UCSD-AML1 (cell line): ENCODE measurements around the gene FRMD1.

ENCODE experiments used
- DNase-seq: peaks from one replicate; lab custom pipeline; 2025; ENCODE audit not compliant: unreplicated experiment; lab: John Stamatoyannopoulos, UW

FRMD1 gene

DNA sequence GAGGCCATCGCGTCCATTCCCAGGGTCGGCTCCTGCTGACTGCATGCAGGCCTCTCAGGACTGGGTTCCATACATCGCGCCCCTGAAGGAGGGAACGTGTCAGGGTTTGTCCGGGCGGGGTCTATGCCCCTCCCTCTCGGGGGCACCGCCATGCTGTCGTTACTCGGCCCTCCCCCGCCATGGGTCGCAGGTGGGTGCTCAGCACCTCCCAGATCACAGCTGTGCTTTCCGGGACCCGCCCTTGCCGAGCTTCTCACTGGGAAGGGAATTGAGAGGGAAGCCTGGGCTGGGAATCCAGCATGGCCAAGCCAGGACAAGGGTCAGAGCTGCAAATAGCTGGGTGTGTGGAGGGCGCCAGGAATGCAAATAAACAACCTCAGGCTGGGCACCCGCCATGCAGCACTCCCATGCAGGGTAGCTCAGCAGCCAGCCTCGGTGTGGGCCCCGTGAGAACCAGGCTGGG is at the start of gene FRMD1:
Gene FRMD1 (minus strand): TSS at position 270 of the 463 bp plus-strand sequence. CDS start 118 bp downstream, at position 152.
- no peak for DNase-seq

GRCh38 chr6:168128006-168128630 is 49.1 kb upstream of the FRMD1 start:
- DNase-seq, result no peak

GRCh38 chr6:168127384-168127868 is 48.4 kb upstream of the FRMD1 start:
- DNase-seq, result no peak

GRCh38 chr6:168126566-168127383 is 47.8 kb upstream of the FRMD1 start:
- DNase-seq, result no peak

GRCh38 chr6:168125429-168126001 is 46.5 kb upstream of the FRMD1 start:
- no peak for DNase-seq

DNA sequence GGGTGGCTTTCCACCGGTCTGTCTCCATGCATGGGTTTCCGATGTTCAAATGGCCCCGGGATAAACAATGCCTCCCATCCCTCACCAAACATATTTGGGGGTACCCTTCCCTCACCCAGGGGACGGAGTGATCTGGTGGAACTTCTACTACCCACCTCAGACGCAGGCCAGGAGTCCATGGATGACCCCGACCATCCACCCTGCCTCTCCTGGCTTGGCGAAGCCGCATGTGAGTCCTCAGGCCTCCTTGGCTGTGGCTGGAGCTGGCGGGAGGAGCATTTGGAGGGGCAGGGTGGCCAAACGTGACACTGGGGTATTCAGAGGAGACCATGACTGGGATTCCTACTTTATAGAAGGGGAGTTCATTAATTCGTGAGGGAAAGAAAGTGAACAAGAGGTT is 45.9 kb upstream of the FRMD1 start:
- DNase-seq, result no peak

GRCh38 chr6:168124158-168124557 is 45.1 kb upstream of the FRMD1 start:
- DNase-seq, result no peak

DNA sequence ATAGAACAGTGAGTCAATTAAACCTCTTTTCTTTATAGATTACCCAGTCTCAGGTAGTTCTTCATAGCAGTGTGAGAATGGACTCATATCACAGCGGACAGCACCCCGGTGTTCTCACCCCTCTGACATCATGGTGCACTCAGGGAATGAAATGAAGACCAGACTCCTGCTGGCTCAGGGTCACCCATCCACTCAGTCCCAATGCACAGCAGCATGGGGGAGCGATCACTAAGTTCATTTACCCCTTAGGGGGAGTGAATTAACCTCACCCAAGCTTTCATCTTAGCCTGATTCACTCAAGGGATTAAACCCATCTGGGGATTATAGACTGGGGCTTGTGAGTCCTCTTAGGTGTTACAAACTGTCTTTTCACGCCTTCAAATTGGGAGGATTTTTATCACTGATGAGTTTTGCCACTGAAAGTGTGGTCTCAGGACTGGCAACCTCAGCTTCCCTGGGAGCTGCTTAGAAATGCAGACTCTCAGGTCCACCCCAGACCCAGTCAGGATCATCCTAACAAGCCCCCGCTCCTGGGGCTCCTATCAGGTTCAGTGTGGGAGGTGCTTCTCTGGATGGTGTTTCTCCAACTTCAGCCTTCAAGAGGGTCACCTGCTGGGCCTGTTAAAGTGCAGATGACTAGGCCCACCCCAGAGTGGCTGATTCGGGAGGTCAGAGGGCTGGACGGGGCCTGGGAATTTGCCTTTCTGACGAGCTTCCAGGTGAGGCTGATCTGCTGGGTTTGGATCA is 44.3 kb upstream of the FRMD1 start:
- DNase-seq, result no peak

DNA sequence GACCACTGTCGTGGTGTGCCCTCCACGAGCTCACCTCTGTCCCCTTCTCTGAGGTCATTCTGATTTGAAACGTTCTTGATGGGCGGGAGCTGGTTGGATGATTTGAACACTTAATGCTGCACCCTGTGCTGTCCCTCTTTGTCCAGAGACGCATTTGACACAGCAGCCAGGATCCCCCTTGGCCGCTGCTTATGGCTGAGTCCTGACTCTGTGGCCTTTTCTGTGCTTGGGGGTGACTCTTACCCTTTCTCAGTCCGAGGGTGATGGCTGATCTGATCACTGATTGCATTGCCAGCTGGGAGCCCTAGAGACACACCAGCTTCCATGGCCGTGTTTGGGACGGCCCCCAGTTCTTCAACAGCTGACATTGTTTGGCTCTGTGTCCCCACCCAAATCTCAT is 43.5 kb upstream of the FRMD1 start:
- DNase-seq, result no peak

DNA sequence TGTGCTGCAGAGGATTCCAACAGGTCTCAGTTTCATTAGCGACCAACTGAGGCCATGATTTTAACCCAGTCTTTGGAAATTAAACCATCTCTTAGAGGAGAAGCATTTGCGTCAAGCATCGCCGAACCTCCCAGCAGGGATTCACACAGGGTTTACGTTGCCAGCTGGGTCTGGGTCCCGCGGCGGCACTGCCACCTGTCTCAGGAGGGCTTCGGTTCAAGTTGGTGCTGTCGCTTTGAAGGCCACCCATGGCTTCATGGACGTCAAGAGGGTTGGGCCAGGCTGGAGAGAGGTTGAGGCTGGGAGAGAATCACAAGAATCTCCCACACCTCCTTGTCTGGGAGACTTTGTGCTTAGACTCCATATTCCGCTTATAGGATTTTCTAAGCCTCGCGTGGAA is 43.0 kb upstream of the FRMD1 start:
- DNase-seq, result no peak

- DNase-seq, result no peak
Measured at GRCh38 chr6:168121303-168121665, 42.3 kb upstream of the FRMD1 start.

DNA sequence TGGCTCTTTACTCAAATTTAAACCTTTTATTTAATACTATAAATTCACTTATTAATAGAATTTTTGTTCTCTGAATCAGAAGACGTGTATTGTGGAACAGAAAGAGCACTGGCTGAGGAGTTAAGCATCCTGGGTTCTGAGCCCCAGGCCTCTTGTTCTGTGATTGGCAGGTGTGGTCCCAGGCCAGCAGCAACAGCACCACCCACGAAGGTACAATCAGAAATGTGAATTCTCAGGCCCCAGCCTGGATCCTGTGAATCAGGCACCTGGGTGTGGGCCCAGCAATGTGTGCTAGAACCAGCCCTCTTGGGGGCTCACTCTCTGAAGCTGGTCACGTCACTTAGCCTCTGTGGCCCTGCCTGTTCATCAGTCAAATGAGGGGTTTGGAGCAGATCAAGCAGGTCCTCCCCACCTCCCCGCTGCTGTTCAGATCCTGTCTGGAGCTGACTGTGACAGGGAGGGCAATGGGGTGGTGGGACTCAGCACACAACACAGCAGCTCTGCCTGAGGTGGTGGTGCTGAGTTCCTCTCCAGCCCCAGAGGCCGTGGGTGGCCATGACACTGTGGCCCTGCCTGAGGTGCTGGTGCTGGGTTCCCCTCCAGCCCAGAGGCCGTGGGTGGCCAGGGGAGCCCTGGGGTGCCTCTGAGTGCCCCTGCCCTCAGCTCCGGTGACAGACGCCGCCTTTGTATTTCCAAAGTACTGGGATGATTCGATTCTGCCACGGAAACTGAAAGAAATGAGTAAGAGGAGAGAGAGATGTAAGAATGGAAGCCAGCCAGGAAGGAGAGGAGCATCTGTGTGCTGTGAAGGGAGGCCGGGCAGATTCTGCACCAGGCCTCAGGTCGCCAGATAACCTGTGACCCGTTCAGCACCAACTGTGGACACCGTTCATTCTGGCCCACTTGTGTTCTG is 41.6 kb upstream of the FRMD1 start:
- DNase-seq, result no peak

GRCh38 chr6:168119539-168119938 is 40.5 kb upstream of the FRMD1 start:
- no peak for DNase-seq

DNA sequence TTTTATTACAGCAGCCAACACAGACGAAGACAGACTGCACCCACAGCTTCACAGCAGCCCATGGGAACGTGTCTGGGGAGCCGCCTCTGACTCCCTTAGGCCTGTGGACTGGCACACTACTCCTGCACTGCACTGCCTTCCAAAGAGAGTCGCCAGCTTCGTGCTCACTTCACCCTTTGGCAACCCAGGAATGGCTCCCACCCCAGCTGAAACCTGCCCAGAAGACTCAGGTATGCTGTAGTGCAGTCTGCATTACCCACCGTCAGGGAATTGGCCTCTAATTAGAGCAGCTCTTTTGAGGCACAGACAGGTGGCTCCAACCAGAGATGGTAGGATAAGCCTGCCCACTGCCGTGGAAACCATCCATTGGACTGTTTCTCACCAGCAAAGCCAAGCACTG is 39.9 kb upstream of the FRMD1 start:
- no peak for DNase-seq

DNA sequence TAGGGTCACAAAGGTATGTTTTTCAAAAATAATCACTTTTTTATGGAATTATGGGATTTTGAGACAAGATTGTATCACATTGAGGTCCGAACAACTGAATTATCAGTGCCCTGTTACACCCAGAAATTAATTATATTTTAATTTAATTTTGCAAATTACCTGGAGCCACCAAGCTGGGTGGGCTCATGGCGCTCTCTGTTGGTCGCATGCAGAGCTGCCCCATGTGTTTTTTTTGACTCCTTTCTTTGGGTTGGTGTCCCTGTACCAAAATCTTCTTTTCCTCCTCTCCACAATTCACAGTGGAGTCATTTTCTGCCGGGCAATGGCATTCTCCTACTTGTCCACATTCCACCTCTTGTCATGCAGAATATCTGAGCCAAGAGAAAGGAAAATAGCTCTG is 38.9 kb upstream of the FRMD1 start:
- DNase-seq, result no peak

DNA sequence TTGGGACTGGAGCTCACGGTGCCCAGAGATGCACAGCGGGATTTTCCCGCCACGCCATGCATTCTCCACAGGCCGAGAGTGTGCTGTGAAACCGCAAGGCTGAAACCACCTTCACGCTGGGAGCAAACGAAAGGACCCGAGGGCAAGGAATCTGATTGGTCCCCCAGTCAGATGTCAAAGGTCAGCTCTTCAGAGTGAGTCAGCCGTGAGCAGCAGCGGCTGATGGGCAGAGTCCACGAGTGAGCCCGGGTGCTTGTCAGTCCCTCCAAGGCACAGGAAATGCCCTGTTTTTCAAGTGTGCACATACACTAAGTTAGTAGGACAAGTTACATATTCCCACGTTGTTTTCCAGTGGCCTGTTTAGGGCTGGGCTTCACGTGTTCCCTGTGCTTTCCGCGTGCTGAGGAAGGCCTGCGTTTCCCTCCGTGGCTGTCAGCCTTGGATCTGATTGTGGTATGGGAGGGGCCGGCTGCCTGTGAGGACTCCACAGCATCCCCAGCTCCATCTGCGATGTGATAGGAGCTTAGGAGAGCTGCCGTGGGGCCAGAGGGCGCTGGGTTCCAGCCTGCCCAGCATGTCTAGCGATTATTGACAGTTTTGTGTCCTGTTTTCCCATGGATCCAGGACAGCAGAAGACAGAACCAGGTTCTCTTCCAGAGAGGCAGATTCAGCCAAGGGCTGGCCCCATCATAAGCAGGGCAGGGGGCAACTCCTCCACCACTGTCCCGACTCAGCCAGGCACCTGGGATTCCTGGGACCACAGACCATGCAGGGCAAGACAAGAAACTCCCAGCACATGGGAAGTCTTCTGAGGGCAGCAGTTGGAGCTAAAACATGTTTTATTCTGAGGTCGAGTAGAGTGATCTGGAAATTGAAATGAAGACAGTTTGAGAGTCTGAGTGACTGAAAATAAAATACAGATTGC is 38.2 kb upstream of the FRMD1 start:
- no peak for DNase-seq

GRCh38 chr6:168116438-168116974 is 37.5 kb upstream of the FRMD1 start:
- DNase-seq, result no peak

GRCh38 chr6:168115748-168116437 is 36.9 kb upstream of the FRMD1 start:
- DNase-seq, result no peak
